ENCODE measurements around the gene FANCC. TPM values are rescaled to one million over a fixed set of nuclear protein-coding genes. Genes with fewer than 3 reads are reported as not detected.

The FANCC gene
- total RNA-seq, 1 experiment from 2014 or later, result 19.4 TPM

- no peaks in the 10 kb centered on the region for H3K79me2 ChIP-seq (ENCODE audit: insufficient read depth, low read length)
- H3K9me3 ChIP-seq (ENCODE audit: control insufficient read depth in 1 of 2, insufficient read depth in 1 of 2, low read depth in 1 of 2, low read length in 2 of 2), result no peaks in the 10 kb centered on the region
- no TSS peak for BruUV-seq (replicated peaks)
- H3K9ac ChIP-seq (ENCODE audit: low read length), result no peak overlapping the region
- H3K4me2 ChIP-seq (ENCODE audit: low read length), result no peak overlapping the region
- DNase-seq (ENCODE audit: low read depth, low spot score), result no peak
- CTCF ChIA-PET, result interaction anchor here (1.0 kb wide), 1 partner anchor 420 kb away, joined by 5 read pairs; no protein-coding TSS in a partner anchor
- POLR2A ChIA-PET, result interaction anchor here (0.6 kb wide), 1 partner anchor 419 kb away, joined by 4 read pairs; no protein-coding TSS in a partner anchor
- no peak for ATAC-seq
- no peak overlapping the region for H2AFZ ChIP-seq (ENCODE audit: low read depth, low read length, poor library complexity, severe bottlenecking)
- no peak overlapping the region for H3K27ac ChIP-seq (ENCODE audit: low read depth, low read length)
- RAD21 ChIA-PET (ENCODE audit: low non-redundant PET in 1 of 2, low total read pairs in 2 of 2, uncharacterized antibody in 2 of 2, unreplicated experiment in 2 of 2), result no interaction called here
- intact Hi-C loops (cut with micrococcal nuclease), result no loop called here
- H3K4me1 ChIP-seq (ENCODE audit: control insufficient read depth in 1 of 2, insufficient read depth in 2 of 2, low read length in 2 of 2), result peaks cover 13 to 34% of the 10 kb centered on the region in 2 experiments
- peaks cover 0 to 4% of the 10 kb centered on the region in 2 experiments; a peak in 2 of 4 replicates for H3K36me3 ChIP-seq (ENCODE audit: control insufficient read depth in 1 of 2, insufficient read depth in 2 of 2, low read length in 2 of 2)
- H4K20me1 ChIP-seq (ENCODE audit: insufficient read depth), result no peaks in the 10 kb centered on the region
- H3K4me3 ChIP-seq (replicated peaks in 1 of 2; ENCODE audit: low read depth in 1 of 2, low read length in 2 of 2), result no peak overlapping the region
- TF ChIP-seq REST (IDR thresholded peaks at IDR 0.05; ENCODE audit: low read depth) (no peak), RAD21 (IDR thresholded peaks at IDR 0.05; ENCODE audit: low read depth) (no peak), SIN3A (IDR thresholded peaks at IDR 0.05; ENCODE audit: low read depth) (no peak), FOSL1 (IDR thresholded peaks at IDR 0.05; ENCODE audit: low read depth) (no peak), CEBPB (IDR thresholded peaks at IDR 0.05; ENCODE audit: low read depth) (no peak), SP1 (IDR thresholded peaks at IDR 0.05; ENCODE audit: low read depth) (no peak), EZH2 (IDR thresholded peaks at IDR 0.05) (no peak), SRF (IDR thresholded peaks at IDR 0.05; ENCODE audit: low read depth) (no peak), CTCF (IDR thresholded peaks at IDR 0.05 in 2 of 3, conservative IDR thresholded peaks at IDR 0.05 in 1 of 3; ENCODE audit: borderline replicate concordance in 1 of 3, insufficient read depth in 1 of 3, low read depth in 2 of 3, low read length in 2 of 3) (no peak), CBX3 (IDR thresholded peaks at IDR 0.05; ENCODE audit: low read depth) (no peak), EGR1 (IDR thresholded peaks at IDR 0.05; ENCODE audit: low read depth) (no peak), POLR2A (IDR thresholded peaks at IDR 0.05; ENCODE audit: borderline replicate concordance, extremely low read depth, insufficient read depth, insufficient read length) (no peak), ZBTB33 (IDR thresholded peaks at IDR 0.05; ENCODE audit: extremely low read depth, insufficient replicate concordance, low read length) (no peak), MAX (IDR thresholded peaks at IDR 0.05) (no peak), JUND (IDR thresholded peaks at IDR 0.05) (no peak), ZNF274 (IDR thresholded peaks at IDR 0.05; ENCODE audit: low read depth, low read length) (no peak), TCF7L2 (IDR thresholded peaks at IDR 0.05; ENCODE audit: borderline replicate concordance, extremely low read depth, insufficient read depth, insufficient read length) (no peak), YY1 (IDR thresholded peaks at IDR 0.05; ENCODE audit: extremely low read depth, insufficient replicate concordance, low read depth, low read length) (no peak), POLR2AphosphoS5 (IDR thresholded peaks at IDR 0.05; ENCODE audit: low read depth, low read length) (no peak)
- H3K27me3 ChIP-seq (ENCODE audit: insufficient read depth, low read length), result no peaks in the 10 kb centered on the region
- no peaks in the 10 kb centered on the region for H3K9me2 ChIP-seq (ENCODE audit: insufficient read depth)
These were observed 228.9 kb downstream of the FANCC start for GRCh38 chr9:95088421-95089161.
